ENCODE measurements around the gene BRCA1. TPM values are rescaled to one million over a fixed set of nuclear protein-coding genes. Genes with fewer than 3 reads are reported as not detected.

BRCA1 gene
- total RNA-seq, 6 experiments from 2014 or later, result 3.1 to 6.7 (median 3.9) TPM

DNA sequence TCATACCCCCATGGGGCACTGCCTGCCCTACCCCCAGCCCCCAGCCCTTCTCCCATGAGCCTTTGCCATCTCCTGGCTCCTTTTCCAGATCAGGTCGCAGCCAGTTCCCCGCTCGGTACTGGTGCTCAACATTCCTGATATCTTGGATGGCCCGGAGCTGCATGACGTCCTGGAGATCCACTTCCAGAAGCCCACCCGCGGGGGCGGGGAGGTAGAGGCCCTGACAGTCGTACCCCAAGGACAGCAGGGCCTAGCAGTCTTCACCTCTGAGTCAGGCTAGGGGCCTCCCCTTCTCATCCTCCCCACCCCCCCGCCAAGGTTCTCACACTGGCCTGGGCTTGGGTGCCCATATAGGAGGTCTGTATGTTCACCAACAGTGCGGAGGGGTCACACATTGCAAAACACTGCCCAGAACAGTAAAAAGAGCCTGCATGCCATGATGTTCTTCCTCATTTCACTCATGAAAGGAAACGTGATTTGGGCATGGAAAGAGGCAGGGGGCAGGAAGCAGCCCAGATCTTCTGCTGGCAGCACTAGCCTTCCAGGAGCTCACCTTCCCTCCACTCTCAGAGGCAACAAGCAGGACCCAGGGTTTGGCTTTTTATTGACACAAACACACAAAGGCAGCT, 111.0 kb downstream of the BRCA1 start:
- no peaks in the 10 kb centered on the region for H3K9me3 ChIP-seq
- H3K4me3 ChIP-seq, result no peak overlapping the region
- no peak overlapping the region for H3K27ac ChIP-seq
- intact Hi-C loops (cut with DNase I), result loop anchor here in 1 of 2 donors (10.0 kb wide), 1 partner anchor 211 kb away; the partner anchor contains the start of gene CCDC200
- TF ChIP-seq POLR2A (IDR thresholded peaks at IDR 0.05), result no peak
- TF ChIP-seq, protein P1, sequence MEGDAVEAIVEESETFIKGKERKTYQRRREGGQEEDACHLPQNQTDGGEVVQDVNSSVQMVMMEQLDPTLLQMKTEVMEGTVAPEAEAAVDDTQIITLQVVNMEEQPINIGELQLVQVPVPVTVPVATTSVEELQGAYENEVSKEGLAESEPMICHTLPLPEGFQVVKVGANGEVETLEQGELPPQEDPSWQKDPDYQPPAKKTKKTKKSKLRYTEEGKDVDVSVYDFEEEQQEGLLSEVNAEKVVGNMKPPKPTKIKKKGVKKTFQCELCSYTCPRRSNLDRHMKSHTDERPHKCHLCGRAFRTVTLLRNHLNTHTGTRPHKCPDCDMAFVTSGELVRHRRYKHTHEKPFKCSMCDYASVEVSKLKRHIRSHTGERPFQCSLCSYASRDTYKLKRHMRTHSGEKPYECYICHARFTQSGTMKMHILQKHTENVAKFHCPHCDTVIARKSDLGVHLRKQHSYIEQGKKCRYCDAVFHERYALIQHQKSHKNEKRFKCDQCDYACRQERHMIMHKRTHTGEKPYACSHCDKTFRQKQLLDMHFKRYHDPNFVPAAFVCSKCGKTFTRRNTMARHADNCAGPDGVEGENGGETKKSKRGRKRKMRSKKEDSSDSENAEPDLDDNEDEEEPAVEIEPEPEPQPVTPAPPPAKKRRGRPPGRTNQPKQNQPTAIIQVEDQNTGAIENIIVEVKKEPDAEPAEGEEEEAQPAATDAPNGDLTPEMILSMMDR (IDR thresholded peaks at IDR 0.05), result no peak
- DNase-seq, result peak in 1 of 3 donors; percentile 38
- peaks cover 0 to 11% (median 4%) of the 10 kb centered on the region in 4 donors for H3K36me3 ChIP-seq
- no peak for ATAC-seq
- peaks cover 0 to 11% (median 4%) of the 10 kb centered on the region in 4 donors for H3K4me1 ChIP-seq
- 72% methylated on average over 4 of the region's 12 CpGs for WGBS (ENCODE audit: insufficient coverage, low coverage, low lambda C conversion rate, missing lambda C conversion rate)
- no peaks in the 10 kb centered on the region for H3K27me3 ChIP-seq

DNA sequence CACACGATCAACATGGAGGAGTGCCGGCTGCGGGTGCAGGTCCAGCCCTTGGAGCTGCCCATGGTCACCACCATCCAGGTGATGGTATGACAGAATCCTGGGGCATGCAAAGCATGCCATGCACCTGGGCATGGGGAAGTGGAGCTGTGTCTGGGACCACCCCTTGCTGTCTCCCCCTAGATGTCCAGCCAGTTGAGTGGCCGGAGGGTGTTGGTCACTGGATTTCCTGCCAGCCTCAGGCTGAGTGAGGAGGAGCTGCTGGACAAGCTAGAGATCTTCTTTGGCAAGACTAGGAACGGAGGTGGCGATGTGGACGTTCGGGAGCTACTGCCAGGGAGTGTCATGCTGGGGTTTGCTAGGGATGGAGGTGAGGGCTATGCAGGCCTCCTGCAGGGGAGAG, 111.9 kb downstream of the BRCA1 start:
- peaks cover 0 to 11% (median 4%) of the 10 kb centered on the region in 4 donors for H3K4me1 ChIP-seq
- no peaks in the 10 kb centered on the region for H3K27me3 ChIP-seq
- DNase-seq (peak in 1 of 3 donors; percentile 47), ATAC-seq (no peak)
- WGBS (ENCODE audit: insufficient coverage, low coverage, low lambda C conversion rate, missing lambda C conversion rate), result no CpG with 5 or more reads among the region's 8 CpGs
- TF ChIP-seq, protein P1 (IDR thresholded peaks at IDR 0.05), result no peak
- no peak for TF ChIP-seq POLR2A (IDR thresholded peaks at IDR 0.05)
- no peak overlapping the region for H3K27ac ChIP-seq
- intact Hi-C loops (cut with DNase I), result loop anchor here in 1 of 2 donors (10.0 kb wide), 1 partner anchor 212 kb away; the partner anchor contains the start of gene CCDC200
- peaks cover 0 to 11% (median 4%) of the 10 kb centered on the region in 4 donors for H3K36me3 ChIP-seq
- H3K4me3 ChIP-seq, result no peak overlapping the region
- no peaks in the 10 kb centered on the region for H3K9me3 ChIP-seq

DNA sequence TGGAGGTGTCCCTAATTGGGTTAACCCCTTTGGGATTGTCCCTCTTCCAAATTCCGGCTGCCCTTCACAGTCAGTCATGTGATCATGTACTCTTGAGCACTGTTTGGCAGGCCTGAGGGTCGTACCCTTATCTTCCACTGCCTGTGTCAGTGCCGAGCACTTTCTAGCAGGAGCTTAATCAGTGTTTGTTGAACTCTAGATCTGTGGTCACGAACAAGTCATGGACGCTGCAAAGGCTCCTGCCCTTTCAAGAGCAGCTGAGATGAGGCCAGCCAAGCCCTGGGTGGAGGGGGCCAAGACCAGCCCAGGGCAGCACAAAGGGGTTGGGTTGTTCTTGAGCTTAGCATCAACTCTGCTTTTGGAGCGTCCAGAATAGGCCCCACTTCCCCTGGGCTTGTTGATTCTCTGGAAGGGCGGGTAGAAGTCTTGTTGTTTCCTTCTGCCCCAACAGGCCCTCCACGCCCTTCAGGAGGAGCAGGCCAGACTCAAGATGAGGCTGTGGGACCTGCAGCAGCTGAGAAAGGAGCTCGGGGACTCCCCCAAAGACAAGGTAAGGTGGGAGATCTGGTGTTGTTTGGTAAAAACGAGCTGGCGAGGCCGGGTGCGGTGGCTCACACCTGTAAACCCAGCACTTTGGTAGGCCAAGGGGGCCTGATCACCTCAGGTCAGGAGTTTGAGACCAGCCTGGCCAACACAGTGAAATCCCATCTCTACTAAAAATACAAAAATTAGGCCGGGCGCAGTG, 113.3 kb downstream of the BRCA1 start:
- WGBS (ENCODE audit: insufficient coverage, low coverage, low lambda C conversion rate, missing lambda C conversion rate), result 59% methylated on average over 6 of the region's 15 CpGs
- H3K36me3 ChIP-seq, result peaks cover 0 to 11% (median 4%) of the 10 kb centered on the region in 4 donors
- peaks cover 0 to 18% (median 4%) of the 10 kb centered on the region in 4 donors for H3K4me1 ChIP-seq
- no peak overlapping the region for H3K27ac ChIP-seq
- ATAC-seq (no peak), DNase-seq (peak in 1 of 3 donors; percentile 46)
- intact Hi-C loops (cut with DNase I), result loop anchor here in 1 of 2 donors (10.0 kb wide), 1 partner anchor 213 kb away; the partner anchor contains the start of gene CCDC200
- no peaks in the 10 kb centered on the region for H3K9me3 ChIP-seq
- H3K27me3 ChIP-seq, result no peaks in the 10 kb centered on the region
- TF ChIP-seq POLR2A (IDR thresholded peaks at IDR 0.05), result no peak
- TF ChIP-seq, protein P1 (IDR thresholded peaks at IDR 0.05), result no peak
- H3K4me3 ChIP-seq, result no peak overlapping the region

DNA sequence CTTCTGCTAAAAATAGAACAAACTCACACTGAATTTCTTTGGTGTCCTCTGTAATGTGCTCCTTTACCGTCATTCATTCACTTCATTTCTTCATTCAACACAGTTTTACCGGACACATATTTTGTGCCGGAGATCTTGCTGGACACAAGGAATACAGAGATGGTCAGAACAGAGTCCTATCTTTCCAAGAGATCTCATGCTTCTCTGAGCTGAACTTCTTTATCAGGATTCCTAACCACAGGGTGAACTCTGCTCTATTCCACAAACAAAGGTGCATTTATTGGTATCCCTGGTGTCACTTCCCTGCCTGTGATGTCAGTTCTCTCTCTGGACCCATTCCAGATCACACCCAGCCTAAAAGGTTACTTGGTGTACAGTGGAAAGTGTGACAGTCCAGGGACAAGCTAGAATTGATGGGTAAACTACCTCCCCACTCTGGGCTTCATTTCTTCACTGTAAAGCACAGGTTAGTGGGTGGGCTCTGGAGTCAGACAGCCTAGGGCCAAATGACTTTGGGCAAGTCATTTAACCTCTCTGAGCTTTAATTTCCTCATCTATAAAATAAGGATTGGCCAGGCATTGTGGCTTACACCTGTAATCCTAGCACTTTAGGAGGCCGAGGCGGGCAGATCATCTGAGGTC, 114.4 kb downstream of the BRCA1 start:
- TF ChIP-seq POLR2A (IDR thresholded peaks at IDR 0.05), result no peak
- TF ChIP-seq, protein P1 (IDR thresholded peaks at IDR 0.05), result no peak
- ATAC-seq (peak; percentile 6 to 66 (median 48)), DNase-seq (peak in 1 of 3 donors; percentile 25)
- H3K27ac ChIP-seq, result peak overlapping the region in 1 of 3 donors; percentile 64
- intact Hi-C loops (cut with DNase I), result loop anchor here in 1 of 2 donors (10.0 kb wide), 1 partner anchor 214 kb away; the partner anchor contains the start of gene CCDC200
- no peaks in the 10 kb centered on the region for H3K27me3 ChIP-seq
- H3K36me3 ChIP-seq, result peaks cover 0 to 11% (median 4%) of the 10 kb centered on the region in 4 donors
- WGBS (ENCODE audit: insufficient coverage, low coverage, low lambda C conversion rate, missing lambda C conversion rate), result 35% methylated on average over 3 of the region's 5 CpGs
- H3K4me1 ChIP-seq, result peaks cover 0 to 18% (median 4%) of the 10 kb centered on the region in 4 donors
- H3K4me3 ChIP-seq, result no peak overlapping the region
- no peaks in the 10 kb centered on the region for H3K9me3 ChIP-seq

Measured in right lobe of liver (tissue), 6 donors.